ENCODE results near the gene CAPN14. TPM values are rescaled to one million over a fixed set of nuclear protein-coding genes. Genes with fewer than 3 reads are reported as not detected.

Gene CAPN14
- total and polyA plus RNA-seq, 4 donors = 0.03 to 0.26 (median 0.14) TPM

GRCh38 chr2:31223026-31223425 lies 5.7 kb upstream of the CAPN14 start:
- ATAC-seq (ENCODE audit: insufficient read depth, low FRiP score) = no peak
- Histone ChIP-seq H3K27ac (ENCODE audit: low read depth in 1 of 2, low read length in 1 of 2) (no peak overlapping the region), H3K9me3 (ENCODE audit: control insufficient read depth in 4 of 4, insufficient read depth in 3 of 4, low read length in 3 of 4) (no peaks in the 10 kb centered on the region), H3K36me3 (ENCODE audit: control insufficient read depth in 4 of 4, insufficient read depth in 4 of 4, low read length in 4 of 4) (no peaks in the 10 kb centered on the region), H3K9ac (ENCODE audit: insufficient read depth in 1 of 2, low read length in 2 of 2) (no peak overlapping the region), H3K4me1 (ENCODE audit: control insufficient read depth in 5 of 5, insufficient read depth in 5 of 5, low read length in 5 of 5) (peaks cover 0 to 3% (median 0%) of the 10 kb centered on the region in 5 donors), H3K4me3 (no peak overlapping the region), H3K27me3 (ENCODE audit: control insufficient read depth in 3 of 3, insufficient read depth in 3 of 3, low read length in 2 of 3) (peaks cover 0 to 10% (median 6%) of the 10 kb centered on the region in 3 donors)
- DNase-seq = no peak
- no peak for TF ChIP-seq CTCF (IDR thresholded peaks at IDR 0.05; ENCODE audit: control extremely low read depth, extremely low read depth)
- 39 to 68% methylated on average over 4 of the region's 4 CpGs for WGBS, 2 donors

GRCh38 chr2:31222071-31222470 lies 4.8 kb upstream of the CAPN14 start:
- Histone ChIP-seq H3K27ac (ENCODE audit: low read depth in 1 of 2, low read length in 1 of 2) (no peak overlapping the region), H3K36me3 (ENCODE audit: control insufficient read depth in 4 of 4, insufficient read depth in 4 of 4, low read length in 4 of 4) (no peaks in the 10 kb centered on the region), H3K4me3 (no peak overlapping the region), H3K4me1 (ENCODE audit: control insufficient read depth in 5 of 5, insufficient read depth in 5 of 5, low read length in 5 of 5) (peaks cover 0 to 3% (median 0%) of the 10 kb centered on the region in 5 donors), H3K27me3 (ENCODE audit: control insufficient read depth in 3 of 3, insufficient read depth in 3 of 3, low read length in 2 of 3) (peaks cover 0 to 8% (median 6%) of the 10 kb centered on the region in 3 donors), H3K9ac (ENCODE audit: insufficient read depth in 1 of 2, low read length in 2 of 2) (no peak overlapping the region), H3K9me3 (ENCODE audit: control insufficient read depth in 4 of 4, insufficient read depth in 3 of 4, low read length in 3 of 4) (no peaks in the 10 kb centered on the region)
- no peak for DNase-seq
- 53 to 75% methylated on average over 4 of the region's 4 CpGs for WGBS, 2 donors
- ATAC-seq (ENCODE audit: insufficient read depth, low FRiP score) = no peak
- TF ChIP-seq CTCF (IDR thresholded peaks at IDR 0.05; ENCODE audit: control extremely low read depth, extremely low read depth) = no peak

GRCh38 chr2:31221544-31221943 lies 4.2 kb upstream of the CAPN14 start:
- Histone ChIP-seq H3K4me1 (ENCODE audit: control insufficient read depth in 5 of 5, insufficient read depth in 5 of 5, low read length in 5 of 5) (peaks cover 0 to 3% (median 0%) of the 10 kb centered on the region in 5 donors), H3K27me3 (ENCODE audit: control insufficient read depth in 3 of 3, insufficient read depth in 3 of 3, low read length in 2 of 3) (peaks cover 0 to 7% (median 2%) of the 10 kb centered on the region in 3 donors), H3K36me3 (ENCODE audit: control insufficient read depth in 4 of 4, insufficient read depth in 4 of 4, low read length in 4 of 4) (no peaks in the 10 kb centered on the region), H3K4me3 (no peak overlapping the region), H3K27ac (ENCODE audit: low read depth in 1 of 2, low read length in 1 of 2) (no peak overlapping the region), H3K9me3 (ENCODE audit: control insufficient read depth in 4 of 4, insufficient read depth in 3 of 4, low read length in 3 of 4) (no peaks in the 10 kb centered on the region), H3K9ac (ENCODE audit: insufficient read depth in 1 of 2, low read length in 2 of 2) (no peak overlapping the region)
- WGBS, 2 donors = 44 to 58% methylated on average over 6 of the region's 6 CpGs
- TF ChIP-seq CTCF (IDR thresholded peaks at IDR 0.05; ENCODE audit: control extremely low read depth, extremely low read depth) = no peak
- no peak for DNase-seq
- ATAC-seq (ENCODE audit: insufficient read depth, low FRiP score) = no peak

Data from lung (tissue), 12 donors.